SU-DHL-6 (cell line): ENCODE measurements around the gene PTGER3.
A peak's percentile ranks its signal among the peaks of the same experiment; 100 is the strongest.

ENCODE experiments used
- H2AFZ ChIP-seq: fragments of 200-600 bp; sonication (generic); 2 replicates; pipeline ENCODE4 v1.6.1; 2014; ENCODE audit warnings: low read depth, mild to moderate bottlenecking, moderate library complexity, mixed read lengths, antibody characterized with exemption, low read length; ENCODE audit not compliant: severe bottlenecking
- H3F3A ChIP-seq: fragments of 200-600 bp; shearing (Covaris generic); 2 replicates; pipeline ENCODE4 v1.6.0; 2016; ENCODE audit warnings: antibody characterized with exemption, mild to moderate bottlenecking; ENCODE audit not compliant: insufficient read depth
- H3K27ac ChIP-seq: fragments of 200-600 bp; sonication (generic); 2 replicates; pipeline ENCODE4 v1.5.1; 2016; ENCODE audit warnings: low read depth, mild to moderate bottlenecking, low read length, moderate library complexity, mixed read lengths
- H3K27me3 ChIP-seq: fragments of 200-600 bp; sonication (generic), shearing (Covaris generic); 2 replicates; pipeline ENCODE4 v1.6.0; 2014; ENCODE audit warnings: mild to moderate bottlenecking, low read length
- H3K36me3 ChIP-seq: fragments of 200-600 bp; sonication (generic); 2 replicates; pipeline ENCODE4 v1.6.1; 2014; ENCODE audit warnings: mild to moderate bottlenecking, low read length, mixed read lengths
- H3K4me2 ChIP-seq: fragments of 300-600, 200-600 bp; shearing (Covaris generic), sonication (generic); 2 replicates; pipeline ENCODE4 v1.6.0; 2014; ENCODE audit warnings: low read length, low read depth, mild to moderate bottlenecking; ENCODE audit not compliant: poor library complexity, severe bottlenecking
- H3K4me3 ChIP-seq: fragments of 200-600 bp; sonication (generic); 2 replicates; pipeline ENCODE4 v1.5.1; 2014; ENCODE audit warnings: antibody characterized with exemption, low read length, mild to moderate bottlenecking, mixed read lengths; ENCODE audit not compliant: insufficient read depth, poor library complexity, severe bottlenecking
- H3K79me2 ChIP-seq: fragments of 200-600 bp; sonication (generic); 2 replicates; pipeline ENCODE4 v1.6.1; 2014; ENCODE audit warnings: mild to moderate bottlenecking, low read length, moderate library complexity; ENCODE audit not compliant: insufficient read depth
- H3K9ac ChIP-seq: fragments of 200-600 bp; sonication (generic); 2 replicates; pipeline ENCODE4 v1.7.0; 2014; ENCODE audit warnings: mild to moderate bottlenecking, low read length
- H3K9me2 ChIP-seq: fragments of 200-600 bp; sonication (generic); replicated peaks from 2 replicates; pipeline ENCODE4 v1.6.1; 2014; ENCODE audit warnings: low read length; ENCODE audit not compliant: insufficient read depth
- H3K9me3 ChIP-seq: fragments of 200-600 bp; sonication (generic); 2 replicates; pipeline ENCODE4 v1.6.1; 2014; ENCODE audit warnings: low read length, mixed read lengths; ENCODE audit not compliant: insufficient read depth
- H4K20me1 ChIP-seq: fragments of 200-600 bp; sonication (generic); 2 replicates; pipeline ENCODE4 v1.6.1; 2014; ENCODE audit warnings: low read depth, mild to moderate bottlenecking, antibody characterized with exemption, low read length, moderate library complexity, mixed read lengths
- CTCF ChIP-seq: fragments of 200-600 bp; sonication (generic); IDR thresholded peaks from one replicate; pipeline ENCODE4 v1.5.1; 2017; ENCODE audit warnings: antibody characterized with exemption, mild to moderate bottlenecking, low read length, moderate library complexity; ENCODE audit not compliant: insufficient read depth, poor library complexity, severe bottlenecking
- EZH2phosphoT487 ChIP-seq: fragments of 200-600 bp; sonication (generic), shearing (Covaris generic); conservative IDR thresholded peaks from 2 replicates; pipeline ENCODE4 v1.6.1; 2018; ENCODE audit warnings: mild to moderate bottlenecking, antibody characterized with exemption, low read length, moderate library complexity, mixed read lengths

PTGER3 gene

GRCh38 chr1:71087060-71087459 lies 39.4 kb upstream of the PTGER3 start:
- no peak overlapping the region for H3K4me3 ChIP-seq
- H3K27ac ChIP-seq: no peak overlapping the region
- H3K4me2 ChIP-seq: no peak overlapping the region
- no peak overlapping the region for H3K9ac ChIP-seq
- no peak for TF ChIP-seq EZH2phosphoT487
- no peak for TF ChIP-seq CTCF
- no peak overlapping the region for H2AFZ ChIP-seq
- H3K9me3 ChIP-seq: no peaks in the 10 kb centered on the region
- no peaks in the 10 kb centered on the region for H3K27me3 ChIP-seq
- no peaks in the 10 kb centered on the region for H3K36me3 ChIP-seq
- H4K20me1 ChIP-seq: no peaks in the 10 kb centered on the region
- H3K79me2 ChIP-seq: no peaks in the 10 kb centered on the region
- no peaks in the 10 kb centered on the region for H3K9me2 ChIP-seq
- no peaks in the 10 kb centered on the region for H3F3A ChIP-seq

- TF ChIP-seq CTCF: no peak
- TF ChIP-seq EZH2phosphoT487: no peak
Measured at GRCh38 chr1:71086331-71086730, 38.7 kb upstream of the PTGER3 start.

GRCh38 chr1:71083271-71083670 lies 35.7 kb upstream of the PTGER3 start:
- H3K9me2 ChIP-seq: no peaks in the 10 kb centered on the region
- H3K79me2 ChIP-seq: peaks cover 27% of the 10 kb centered on the region
- TF ChIP-seq EZH2phosphoT487: no peak
- TF ChIP-seq CTCF: no peak
- no peaks in the 10 kb centered on the region for H3K27me3 ChIP-seq
- H3K4me2 ChIP-seq: no peak overlapping the region
- H3K36me3 ChIP-seq: peaks cover 10% of the 10 kb centered on the region; the same call in 1 of the 2 replicates
- no peak overlapping the region for H3K27ac ChIP-seq
- no peaks in the 10 kb centered on the region for H3K9me3 ChIP-seq
- H3K9ac ChIP-seq: no peak overlapping the region
- H3F3A ChIP-seq: no peaks in the 10 kb centered on the region
- H4K20me1 ChIP-seq: peaks cover 17% of the 10 kb centered on the region
- no peak overlapping the region for H3K4me3 ChIP-seq
- no peak overlapping the region for H2AFZ ChIP-seq

More at GRCh38 chr1:71086331-71086730, 38.7 kb upstream of the PTGER3 start:
- Histone ChIP-seq H3K36me3 (no peaks in the 10 kb centered on the region), H3K27ac (no peak overlapping the region), H2AFZ (no peak overlapping the region), H3K79me2 (no peaks in the 10 kb centered on the region), H3F3A (no peaks in the 10 kb centered on the region), H3K27me3 (no peaks in the 10 kb centered on the region), H3K4me3 (no peak overlapping the region), H4K20me1 (no peaks in the 10 kb centered on the region), H3K4me2 (no peak overlapping the region), H3K9ac (no peak overlapping the region), H3K9me3 (no peaks in the 10 kb centered on the region), H3K9me2 (no peaks in the 10 kb centered on the region)

GRCh38 chr1:71081697-71082080 lies 34.1 kb upstream of the PTGER3 start:
- Histone ChIP-seq H3K27ac (0 out of 2 replicates have a peak overlapping the region, but pooled peaks have one; percentile 5), H3K9ac (peak overlapping the region; percentile 90), H3K4me2 (peak overlapping the region; percentile 94), H3K36me3 (peaks cover 26% of the 10 kb centered on the region), H4K20me1 (peaks cover 20% of the 10 kb centered on the region), H2AFZ (peak overlapping the region; percentile 60), H3K27me3 (no peaks in the 10 kb centered on the region), H3K9me3 (no peaks in the 10 kb centered on the region), H3K9me2 (no peaks in the 10 kb centered on the region), H3K4me3 (peak overlapping the region; percentile 98), H3K79me2 (peaks cover 40% of the 10 kb centered on the region), H3F3A (peaks cover 4% of the 10 kb centered on the region; the same call in 1 of the 2 replicates)
- TF ChIP-seq CTCF (no peak), EZH2phosphoT487 (no peak)
